H1 (cell line): Measurements from ENCODE around the gene SLC66A1. TPM values are rescaled to one million over a fixed set of nuclear protein-coding genes. Genes with fewer than 3 reads are reported as not detected.

ENCODE experiments used
- CTCF ChIA-PET: fragments of 300-600 bp; sonication (Branson Sonifier 250); formaldehyde crosslinking; loops from one replicate; lab custom pipeline; 2021; ENCODE audit not compliant: partially characterized antibody; lab: Charles Lee
- POLR2A ChIA-PET: fragments of 300-600 bp; sonication (Branson Sonifier 250); formaldehyde crosslinking; loops from one replicate; lab custom pipeline; 2021; ENCODE audit warnings: inconsistent platforms; ENCODE audit not compliant: partially characterized antibody; lab: Charles Lee
- DNase-seq, 2 experiments: peaks; one replicate each; pipeline versions ENCODE4 v3.0.0 to v3.0.0-alpha.2; 2010 to 2022; ENCODE audit warnings: low spot score in 2 of 2, low read depth in 1 of 2, mixed read lengths in 1 of 2
- FAIRE-seq: peaks from 2 replicates; lab custom pipeline; 2011; peaks lifted over from hg19 to GRCh38; lab: Jason Lieb, UNC
- H2AFZ ChIP-seq: 2 replicates; pipeline ENCODE4 v1.8.1; 2012; ENCODE audit warnings: low read length, inconsistent platforms
- H2AK5ac ChIP-seq: 2 replicates; pipeline ENCODE4 v1.6.1; 2013; ENCODE audit warnings: low read depth, low read length
- H2BK120ac ChIP-seq: replicated peaks from 2 replicates; pipeline ENCODE3; 2013; ENCODE audit warnings: low read depth, low read length, inconsistent platforms
- H2BK12ac ChIP-seq: 2 replicates; pipeline ENCODE4 v1.6.1; 2013; ENCODE audit warnings: low read depth, low read length
- H2BK15ac ChIP-seq: 2 replicates; pipeline ENCODE4 v1.6.1; 2013; ENCODE audit warnings: low read length
- H2BK20ac ChIP-seq: 2 replicates; pipeline ENCODE4 v1.6.1; 2013; ENCODE audit warnings: low read length
- H2BK5ac ChIP-seq: 2 replicates; pipeline ENCODE4 v1.6.1; 2013; ENCODE audit warnings: low read depth, low read length
- H3K14ac ChIP-seq: 2 replicates; pipeline ENCODE4 v1.6.1; 2013; ENCODE audit warnings: inconsistent platforms; ENCODE audit not compliant: insufficient read length
- H3K18ac ChIP-seq: 2 replicates; pipeline ENCODE4 v1.6.1; 2013; ENCODE audit warnings: low read length; ENCODE audit errors: extremely low read depth
- H3K23ac ChIP-seq: 2 replicates; pipeline ENCODE4 v1.6.1; 2013; ENCODE audit warnings: inconsistent platforms; ENCODE audit not compliant: insufficient read length
- H3K23me2 ChIP-seq: 2 replicates; pipeline ENCODE4 v1.6.1; 2013; ENCODE audit warnings: low read depth, low read length
- H3K27ac ChIP-seq: 2 replicates; pipeline ENCODE4 v1.6.1; 2011; ENCODE audit warnings: low read depth, low read length, inconsistent platforms
- H3K27me3 ChIP-seq, 4 experiments: replicated peaks in 1 of 4; 1 replicate in 1 of 4; 2 replicates in 3 of 4; pipeline versions ENCODE4 v1.6.1 to v1.8.1; 2011 to 2013; ENCODE audit warnings: low read length in 3 of 4, mild to moderate bottlenecking in 3 of 4, inconsistent platforms in 2 of 4, mixed read lengths in 2 of 4, moderate library complexity in 1 of 4; ENCODE audit not compliant: control insufficient read depth in 3 of 4, insufficient read depth in 3 of 4; ENCODE audit errors: extremely low read depth in 1 of 4
- H3K36me3 ChIP-seq, 4 experiments: 2 replicates each; pipeline versions ENCODE4 v1.6.1 to v1.8.1; 2011 to 2013; ENCODE audit warnings: mild to moderate bottlenecking in 4 of 4, low read length in 3 of 4, moderate library complexity in 2 of 4, control low read depth in 1 of 4, inconsistent platforms in 1 of 4; ENCODE audit not compliant: insufficient read depth in 4 of 4, control insufficient read depth in 2 of 4
- H3K4ac ChIP-seq: replicated peaks from 2 replicates; pipeline ENCODE3; 2013; ENCODE audit warnings: low read length, low read depth, mixed read lengths, inconsistent platforms; ENCODE audit not compliant: insufficient read length
- H3K4me1 ChIP-seq, 4 experiments: replicated peaks in 1 of 4; 1 replicate in 1 of 4; 2 replicates in 3 of 4; pipeline versions ENCODE4 v1.6.1 to v1.8.1; 2011 to 2013; ENCODE audit warnings: low read length in 3 of 4, inconsistent platforms in 2 of 4, mixed read lengths in 1 of 4; ENCODE audit not compliant: insufficient read depth in 4 of 4, control insufficient read depth in 3 of 4
- H3K4me2 ChIP-seq, 2 experiments: 2 replicates each; pipeline versions ENCODE4 v1.6.1 to v1.8.1; 2011 to 2013; ENCODE audit warnings: low read depth in 2 of 2, low read length in 2 of 2, control low read depth in 1 of 2, inconsistent platforms in 1 of 2, mild to moderate bottlenecking in 1 of 2; ENCODE audit not compliant: insufficient read depth in 1 of 2
- H3K4me3 ChIP-seq, 4 experiments: fragments of 200-600, 300-600 bp in 1 of 4; sonication (generic), shearing (Covaris generic), sonication (Bioruptor Twin) in 1 of 4; 2 replicates each; pipeline versions ENCODE4 v1.5.1 to v1.8.1; 2011 to 2016; ENCODE audit warnings: low read length in 4 of 4, low read depth in 3 of 4, control low read depth in 2 of 4, inconsistent platforms in 2 of 4, mild to moderate bottlenecking in 2 of 4, mixed read lengths in 1 of 4, moderate library complexity in 1 of 4; ENCODE audit not compliant: insufficient read depth in 2 of 4; ENCODE audit errors: extremely low read depth in 1 of 4
- H3K56ac ChIP-seq: replicated peaks from 2 replicates; pipeline ENCODE3; 2013; ENCODE audit warnings: low read depth, mild to moderate bottlenecking, mixed read lengths, low read length, inconsistent platforms; ENCODE audit not compliant: insufficient read length
- H3K79me1 ChIP-seq: 2 replicates; pipeline ENCODE4 v1.6.1; 2013; ENCODE audit warnings: low read depth, low read length, control low read depth
- H3K79me2 ChIP-seq, 2 experiments: 2 replicates each; pipeline versions ENCODE4 v1.6.1 to v1.8.1; 2012 to 2013; ENCODE audit warnings: low read length in 2 of 2, mild to moderate bottlenecking in 2 of 2, inconsistent platforms in 1 of 2; ENCODE audit not compliant: insufficient read depth in 2 of 2, control insufficient read depth in 1 of 2
- H3K9ac ChIP-seq, 4 experiments: replicated peaks in 1 of 4; 1 replicate in 1 of 4; 2 replicates in 3 of 4; pipeline versions ENCODE4 v1.6.1 to v1.8.1; 2011 to 2013; ENCODE audit warnings: low read depth in 3 of 4, low read length in 3 of 4, control low read depth in 2 of 4, mild to moderate bottlenecking in 2 of 4, moderate library complexity in 2 of 4, inconsistent platforms in 1 of 4; ENCODE audit errors: extremely low read depth in 1 of 4
- H3K9me3 ChIP-seq, 2 experiments: 2 replicates each; pipeline versions ENCODE4 v1.6.1 to v1.8.1; 2012 to 2013; ENCODE audit warnings: mild to moderate bottlenecking in 2 of 2, moderate library complexity in 2 of 2, control low read depth in 1 of 2, inconsistent platforms in 1 of 2, low read depth in 1 of 2, low read length in 1 of 2, mixed read lengths in 1 of 2; ENCODE audit not compliant: insufficient read depth in 2 of 2
- H4K20me1 ChIP-seq, 2 experiments: replicated peaks in 1 of 2; 2 replicates each; pipeline versions ENCODE3 to v1.8.1; 2011 to 2013; ENCODE audit warnings: inconsistent platforms in 2 of 2, low read length in 2 of 2, mild to moderate bottlenecking in 1 of 2; ENCODE audit not compliant: insufficient read depth in 2 of 2, control insufficient read depth in 1 of 2
- H4K5ac ChIP-seq: 2 replicates; pipeline ENCODE4 v1.6.1; 2013; ENCODE audit warnings: low read length, low read depth, mixed read lengths, inconsistent platforms; ENCODE audit not compliant: insufficient read length
- H4K8ac ChIP-seq: 2 replicates; pipeline ENCODE4 v1.8.0; 2013; ENCODE audit warnings: mild to moderate bottlenecking, moderate library complexity, low read length, inconsistent platforms; ENCODE audit not compliant: insufficient read depth; ENCODE audit errors: extremely low read depth
- H4K91ac ChIP-seq: replicated peaks from 2 replicates; pipeline ENCODE3; 2013; ENCODE audit warnings: low read length, mixed read lengths, inconsistent platforms; ENCODE audit not compliant: insufficient read length
- CEBPB ChIP-seq: IDR thresholded peaks from 2 replicates; pipeline ENCODE4 v1.6.1; 2012; ENCODE audit warnings: low read depth, low read length
- CHD2 ChIP-seq: IDR thresholded peaks from 2 replicates; pipeline ENCODE4 v1.6.1; 2012; ENCODE audit warnings: low read length, improper control_type of control experiment
- CREB1 ChIP-seq: IDR thresholded peaks from 2 replicates; pipeline ENCODE4 v1.6.1; 2012; ENCODE audit warnings: inconsistent platforms
- EZH2 ChIP-seq: fragments of 200-600 bp; sonication (generic); IDR thresholded peaks from 2 replicates; pipeline ENCODE4 v1.7.1; 2012; ENCODE audit warnings: low read depth, mild to moderate bottlenecking, moderate library complexity, low read length, inconsistent platforms; ENCODE audit not compliant: severe bottlenecking
- HDAC2 ChIP-seq, 2 experiments: fragments of 300-600 bp in 1 of 2; sonication (generic) in 1 of 2; IDR thresholded peaks; 2 replicates each; pipeline ENCODE4 v1.6.1; 2011 to 2012; ENCODE audit warnings: low read depth in 2 of 2, low read length in 2 of 2, mild to moderate bottlenecking in 2 of 2, moderate library complexity in 2 of 2, borderline replicate concordance in 1 of 2, inconsistent platforms in 1 of 2
- POLR2A ChIP-seq, 2 experiments: IDR thresholded peaks; 1 replicate in 1 of 2; 2 replicates in 1 of 2; pipeline ENCODE4 v1.6.1; 2011; ENCODE audit warnings: low read depth in 2 of 2, low read length in 2 of 2, mild to moderate bottlenecking in 2 of 2; ENCODE audit errors: control extremely low read depth in 1 of 2
- POU5F1 ChIP-seq: IDR thresholded peaks from 2 replicates; pipeline ENCODE4 v1.6.1; 2011; ENCODE audit warnings: low read depth, mild to moderate bottlenecking, low read length, moderate library complexity
- RAD21 ChIP-seq, 2 experiments: IDR thresholded peaks in 1 of 2; conservative IDR thresholded peaks in 1 of 2; 2 replicates each; pipeline ENCODE4 v1.6.1; 2011; ENCODE audit warnings: low read depth in 2 of 2, low read length in 2 of 2, improper control_type of control experiment in 1 of 2, inconsistent platforms in 1 of 2, mild to moderate bottlenecking in 1 of 2, moderate library complexity in 1 of 2
- RBBP5 ChIP-seq: IDR thresholded peaks from 2 replicates; pipeline ENCODE4 v1.7.1; 2012; ENCODE audit warnings: low read depth, mild to moderate bottlenecking, inconsistent platforms, low read length, moderate library complexity, borderline replicate concordance
- RFX5 ChIP-seq: IDR thresholded peaks from 2 replicates; pipeline ENCODE4 v1.6.1; 2011; ENCODE audit warnings: low read depth, low read length, improper control_type of control experiment, borderline replicate concordance
- SAP30 ChIP-seq: fragments of 300-600 bp; sonication (generic); IDR thresholded peaks from 2 replicates; pipeline ENCODE4 v1.7.1; 2012; ENCODE audit warnings: low read length, moderate library complexity, mild to moderate bottlenecking, inconsistent platforms; ENCODE audit not compliant: insufficient read depth, insufficient replicate concordance
- WGBS, 2 experiments: shearing (Covaris generic) in 1 of 2; methylation state at CpG; one replicate each; pipeline versions ENCODE4 v1.1.6 to v1.1.7; 2013 to 2015; ENCODE audit warnings: low lambda C conversion rate in 2 of 2, mixed read lengths in 2 of 2, inconsistent platforms in 1 of 2, low coverage in 1 of 2, missing lambda C conversion rate in 1 of 2; ENCODE audit not compliant: insufficient replicate concordance in 2 of 2, insufficient coverage in 1 of 2, insufficient read length in 1 of 2; ENCODE audit errors: extremely low coverage in 1 of 2, missing lambda C conversion rate in 1 of 2; 5-methylcytosine and 5-hydroxymethylcytosine counted together
- polyA plus RNA-seq, 7 experiments: library from polyadenylated mRNA; depleted of rRNA in 3 of 7; stranded (reverse) in 5 of 7; unstranded in 2 of 7; fragments of >200 nt in 5 of 7; fragments of 200-250 nt in 2 of 7; gene quantifications; 1 replicate in 5 of 7; 2 replicates in 1 of 7; 4 replicates in 1 of 7; pipeline versions ENCODE4 v1.2.1 to v1.2.3, GENCODE V29; 2011 to 2013; ENCODE audit warnings: missing spikeins in 2 of 7, mixed read lengths in 2 of 7
- total RNA-seq: library from RNA; stranded (reverse); fragmentation: NEBNext Ultra II Directional; extraction: Animal tissue kit (Norgen Biotek cat#: 25700); gene quantifications from 2 replicates; pipeline ENCODE4 v1.2.1, GENCODE V29; 2021

The SLC66A1 gene
- total and polyA plus RNA-seq, 2 of the 8 experiments (the other 6 are each of a cell fraction or from before 2014, with no cell fraction given): 16.8 to 27.9 TPM

DNA sequence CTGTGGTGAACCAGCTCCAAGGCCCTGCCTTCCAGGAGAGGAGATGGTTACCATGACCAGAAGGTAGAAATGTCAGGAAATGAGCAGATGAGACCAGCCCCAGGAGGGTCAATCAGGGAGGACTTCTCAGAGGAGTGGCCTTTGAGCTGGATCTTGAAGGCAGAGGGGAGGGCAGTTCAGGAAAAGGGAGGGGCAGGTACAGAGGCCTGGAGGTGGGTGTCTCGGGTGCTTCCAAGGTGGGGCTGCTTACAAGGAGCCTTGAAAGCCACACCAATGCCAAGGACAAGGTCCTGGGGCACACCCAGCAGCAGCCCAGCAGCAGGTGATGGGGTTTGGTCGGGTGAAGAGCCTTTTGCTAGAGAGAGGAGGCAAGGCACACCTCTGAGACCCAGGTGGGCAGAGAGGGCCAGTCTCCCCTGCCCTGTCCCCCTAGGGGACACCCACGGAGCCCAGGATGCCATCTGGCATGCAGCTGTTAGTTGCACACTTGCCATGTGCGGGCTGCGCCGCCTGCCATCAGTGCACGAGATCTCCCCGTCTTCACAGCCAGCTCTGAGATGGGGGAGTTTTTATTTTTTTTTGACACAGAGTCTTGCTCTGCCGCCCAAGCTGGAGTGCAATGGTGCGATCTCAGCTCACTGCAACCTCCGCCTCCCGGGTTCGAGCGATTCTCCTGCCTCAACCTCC is 18.5 kb downstream of the SLC66A1 start:
- POLR2A ChIA-PET: interaction anchor here (1.9 to 13.3 kb wide), 2 partner anchors 8 to 13 kb away, joined by 8 to 143 read pairs; partner anchors contain the start of genes AKR7A2 and SLC66A1
- H3K27ac ChIP-seq: no peak overlapping the region
- 96% methylated on average over 14 of the region's 14 CpGs; no CpG with 5 or more reads in 1 of the 2 experiments for WGBS, 2 experiments

More for the DNA sequence above, 18.5 kb downstream of the SLC66A1 start:
- TF ChIP-seq EZH2 (no peak), POU5F1 (no peak), POLR2A (IDR thresholded peaks at IDR 0.05; ENCODE audit: control extremely low read depth in 1 of 2, low read depth in 2 of 2, low read length in 2 of 2) (no peak), SAP30 (no peak), RAD21 (IDR thresholded peaks at IDR 0.05 in 1 of 2, conservative IDR thresholded peaks at IDR 0.05 in 1 of 2; ENCODE audit: low read depth in 2 of 2, low read length in 2 of 2) (no peak), CHD2 (no peak), RFX5 (no peak), RBBP5 (no peak), HDAC2 (IDR thresholded peaks at IDR 0.05; ENCODE audit: borderline replicate concordance in 1 of 2, low read depth in 2 of 2, low read length in 2 of 2) (no peak), CREB1 (no peak), CEBPB (no peak)
- Histone ChIP-seq H2BK5ac (no peak overlapping the region), H2BK12ac (no peak overlapping the region), H3K4me2 (no peak overlapping the region), H3K4ac (no peak overlapping the region), H3K4me3 (no peak overlapping the region), H3K36me3 (peaks cover 5 to 11% (median 8%) of the 10 kb centered on the region in 4 experiments; a peak in 4 of 8 replicates), H3K23ac (no peak overlapping the region), H3K56ac (no peak overlapping the region), H2BK20ac (no peak overlapping the region), H2AK5ac (no peak overlapping the region), H3K14ac (no peak overlapping the region), H3K23me2 (no peaks in the 10 kb centered on the region), H3K4me1 (no peaks in the 10 kb centered on the region), H4K91ac (no peak overlapping the region), H3K9me3 (no peaks in the 10 kb centered on the region), H4K5ac (no peak overlapping the region), H4K20me1 (peaks cover 0 to 7% of the 10 kb centered on the region in 2 experiments), H3K79me1 (no peaks in the 10 kb centered on the region; the same call in 1 of the 2 replicates), H2BK120ac (no peak overlapping the region), H3K27me3 (no peaks in the 10 kb centered on the region), H2BK15ac (no peak overlapping the region), H4K8ac (no peak overlapping the region), H3K18ac (no peak overlapping the region), H3K9ac (no peak overlapping the region), H2AFZ (no peak overlapping the region), H3K79me2 (no peaks in the 10 kb centered on the region)
- DNase-seq: no peak
- no peak for FAIRE-seq
- CTCF ChIA-PET: interaction anchor here (0.6 to 2.3 kb wide), 13 partner anchors 10 to 492 kb away, joined by 3 to 9 read pairs (median 3); no protein-coding TSS in a partner anchor
